Esophagus muscularis mucosa (tissue), 4 donors: ENCODE data around the gene USP16. TPM values are rescaled to one million over a fixed set of nuclear protein-coding genes. Genes with fewer than 3 reads are reported as not detected.

Experiments used
- DNase-seq: peaks from one replicate; pipeline ENCODE4 v3.0.0-alpha.2; 2017; ENCODE audit errors: extremely low spot score
- H3K27ac ChIP-seq, 4 donors: fragments of 200-600 bp; sonication (generic); replicated peaks in 1 of 4; 1 replicate in 3 of 4; 2 replicates in 1 of 4; pipeline ENCODE4 v1.5.1; 2016 to 2019; ENCODE audit warnings: mild to moderate bottlenecking in 1 of 4
- H3K27me3 ChIP-seq, 4 donors: fragments of 200-600 bp; sonication (generic); one replicate each; pipeline versions ENCODE4 v1.5.1 to v1.6.0; 2016 to 2019
- H3K36me3 ChIP-seq, 4 donors: fragments of 200-600 bp; sonication (generic); one replicate each; pipeline ENCODE4 v1.5.1; 2016 to 2019
- H3K4me1 ChIP-seq, 4 donors: fragments of 200-600 bp; sonication (generic); one replicate each; pipeline ENCODE4 v1.5.1; 2016 to 2019
- H3K4me3 ChIP-seq, 4 donors: fragments of 200-600 bp; sonication (generic); 1 replicate in 2 of 4; 2 replicates in 2 of 4; pipeline ENCODE4 v1.5.1; 2016 to 2019; ENCODE audit warnings: mild to moderate bottlenecking in 4 of 4, moderate library complexity in 1 of 4
- H3K9me3 ChIP-seq, 4 donors: fragments of 200-600 bp; sonication (generic); 1 replicate in 3 of 4; 2 replicates in 1 of 4; pipeline ENCODE4 v1.5.1; 2016 to 2019
- CTCF ChIP-seq, 3 experiments: fragments of 200-600 bp in 2 of 3; fragments of 450-650 bp in 1 of 3; sonication (generic) in 2 of 3; IDR thresholded peaks; one replicate each; pipeline ENCODE4 v1.5.1; 2017 to 2019; ENCODE audit warnings: antibody characterized with exemption in 3 of 3, mild to moderate bottlenecking in 2 of 3, moderate library complexity in 1 of 3
- EP300 ChIP-seq: sonication (generic); formaldehyde crosslinking; IDR thresholded peaks from one replicate; pipeline ENCODE4 v1.6.1; 2017; ENCODE audit warnings: antibody characterized with exemption
- POLR2A ChIP-seq: fragments of 450-650 bp; IDR thresholded peaks from one replicate; pipeline ENCODE4 v1.6.1; 2017; ENCODE audit warnings: antibody characterized with exemption, moderate library complexity, mild to moderate bottlenecking, low read depth
- POLR2AphosphoS5 ChIP-seq, 2 donors: sonication (generic); formaldehyde crosslinking; IDR thresholded peaks; one replicate each; pipeline ENCODE4 v1.6.1; 2017; ENCODE audit warnings: antibody characterized with exemption in 2 of 2
- WGBS: methylation state at CpG from one replicate; pipeline ENCODE4 v1.1.5; 2018; 5-methylcytosine and 5-hydroxymethylcytosine counted together
- intact Hi-C: fragments of 100-400 bp; cut with DNase I; formaldehyde crosslinking; loops from one replicate; pipeline ENCODE4 v1.15.1; 2023
- total RNA-seq, 4 donors: library from RNA; depleted of rRNA; stranded (reverse); fragments of >200 nt; gene quantifications; one replicate each; pipeline versions ENCODE4 v1.1.0 to v1.2.1, GENCODE V29; 2016

The USP16 gene
- total RNA-seq, 4 donors from 2014 or later = 31.3 to 47.8 (median 38.7) TPM

- H3K27ac ChIP-seq = no peak overlapping the region
- no peak for TF ChIP-seq POLR2AphosphoS5 (IDR thresholded peaks at IDR 0.05)
- TF ChIP-seq POLR2A = no peak
- no peak for TF ChIP-seq EP300
- TF ChIP-seq CTCF (IDR thresholded peaks at IDR 0.05) = no peak
- H3K9me3 ChIP-seq = no peaks in the 10 kb centered on the region
- no peak for DNase-seq
- peaks cover 0 to 25% (median 5%) of the 10 kb centered on the region in 4 donors for H3K4me1 ChIP-seq
- WGBS = 94% methylated on average over 3 of the region's 3 CpGs
- intact Hi-C loops = no loop called here
- H3K27me3 ChIP-seq = no peaks in the 10 kb centered on the region
- H3K4me3 ChIP-seq = no peak overlapping the region
- peaks cover 0 to 4% (median 0%) of the 10 kb centered on the region in 4 donors for H3K36me3 ChIP-seq
These were observed 57.8 kb downstream of the USP16 start for GRCh38 chr21:29082046-29082815.

GRCh38 chr21:29083306-29083705 is 58.8 kb downstream of the USP16 start:
- WGBS = 86% methylated on average over 3 of the region's 3 CpGs
- no peaks in the 10 kb centered on the region for H3K27me3 ChIP-seq
- peaks cover 0 to 18% (median 4%) of the 10 kb centered on the region in 4 donors for H3K4me1 ChIP-seq
- no peak for TF ChIP-seq EP300
- TF ChIP-seq CTCF (IDR thresholded peaks at IDR 0.05) = no peak
- TF ChIP-seq POLR2AphosphoS5 (IDR thresholded peaks at IDR 0.05) = no peak
- no peak for TF ChIP-seq POLR2A
- DNase-seq = no peak
- no peak overlapping the region for H3K27ac ChIP-seq
- intact Hi-C loops = no loop called here
- no peak overlapping the region for H3K4me3 ChIP-seq
- H3K9me3 ChIP-seq = no peaks in the 10 kb centered on the region
- peaks cover 0 to 4% (median 0%) of the 10 kb centered on the region in 4 donors for H3K36me3 ChIP-seq

- intact Hi-C loops = no loop called here
- 53% methylated on average over 2 of the region's 2 CpGs for WGBS
These were observed 59.9 kb downstream of the USP16 start for GRCh38 chr21:29084372-29084771.

GRCh38 chr21:29085106-29085752 is 60.8 kb downstream of the USP16 start:
- H3K27ac ChIP-seq = no peak overlapping the region
- no peak for DNase-seq
- H3K36me3 ChIP-seq = peaks cover 0 to 4% (median 0%) of the 10 kb centered on the region in 4 donors
- H3K4me1 ChIP-seq = peaks cover 1 to 16% (median 6%) of the 10 kb centered on the region in 4 donors
- TF ChIP-seq POLR2A = no peak
- TF ChIP-seq CTCF (IDR thresholded peaks at IDR 0.05) = no peak
- no peak for TF ChIP-seq POLR2AphosphoS5 (IDR thresholded peaks at IDR 0.05)
- TF ChIP-seq EP300 = no peak
- H3K27me3 ChIP-seq = no peaks in the 10 kb centered on the region
- 93% methylated on average over 8 of the region's 8 CpGs for WGBS
- intact Hi-C loops = no loop called here
- no peaks in the 10 kb centered on the region for H3K9me3 ChIP-seq
- H3K4me3 ChIP-seq = no peak overlapping the region

More at GRCh38 chr21:29084372-29084771, 59.9 kb downstream of the USP16 start:
- H3K27ac ChIP-seq = no peak overlapping the region
- TF ChIP-seq CTCF (IDR thresholded peaks at IDR 0.05) = no peak
- TF ChIP-seq EP300 = no peak
- no peak for TF ChIP-seq POLR2A
- no peak for TF ChIP-seq POLR2AphosphoS5 (IDR thresholded peaks at IDR 0.05)
- no peaks in the 10 kb centered on the region for H3K9me3 ChIP-seq
- no peak overlapping the region for H3K4me3 ChIP-seq
- no peaks in the 10 kb centered on the region for H3K27me3 ChIP-seq
- no peak for DNase-seq
- peaks cover 0 to 14% (median 4%) of the 10 kb centered on the region in 4 donors for H3K4me1 ChIP-seq
- H3K36me3 ChIP-seq = peaks cover 0 to 4% (median 0%) of the 10 kb centered on the region in 4 donors
